ENCODE results near the gene CYSRT1. TPM values are rescaled to one million over a fixed set of nuclear protein-coding genes. Genes with fewer than 3 reads are reported as not detected.

The CYSRT1 gene
- total RNA-seq, 1 experiment from 2014 or later = 1.7 TPM

GRCh38 chr9:137178939-137179630 lies 45.9 kb upstream of the CYSRT1 start:
- H3K36me3 Mint-ChIP-seq (ENCODE audit: insufficient read depth, unreplicated experiment) = peaks cover 47% of the 10 kb centered on the region
- ChIA-PET POLR2A (no interaction called here), CTCF (interaction anchor here (0.6 kb wide), 2 partner anchors 11 to 133 kb away, joined by 3 to 4 read pairs; no protein-coding TSS in a partner anchor)
- H3K9me3 Mint-ChIP-seq (ENCODE audit: unreplicated experiment) = no peaks in the 10 kb centered on the region
- no peaks in the 10 kb centered on the region for H3K27me3 Mint-ChIP-seq (ENCODE audit: insufficient read depth, unreplicated experiment)
- no peak overlapping the region for H3K27ac Mint-ChIP-seq (ENCODE audit: unreplicated experiment)
- peaks cover 1% of the 10 kb centered on the region; the same call in 1 of the 2 replicates for H3K36me3 ChIP-seq (ENCODE audit: control insufficient read depth, insufficient read depth, low read length)
- 0 out of 2 replicates have a peak, but pooled peaks cover 3% of the 10 kb centered on the region for H3K4me1 ChIP-seq
- no peaks in the 10 kb centered on the region for H3K9me3 ChIP-seq
- no peaks in the 10 kb centered on the region for H3K27me3 ChIP-seq (replicated peaks; ENCODE audit: control insufficient read depth, insufficient read depth, low read length)
- intact Hi-C loops (cut with micrococcal nuclease; ENCODE audit: unreplicated experiment) = no loop called here
- H3K4me3 ChIP-seq (ENCODE audit: low read depth, low read length) = no peak overlapping the region
- no peak for TF ChIP-seq CTCF (IDR thresholded peaks at IDR 0.05; ENCODE audit: insufficient read depth in 1 of 2, low read depth in 1 of 2, low read length in 1 of 2, severe bottlenecking in 1 of 2, unreplicated experiment in 1 of 2)
- no peak for DNase-seq
- BruUV-seq (replicated peaks) = no TSS peak
- no peak overlapping the region for H3K4me3 Mint-ChIP-seq (ENCODE audit: unreplicated experiment)
- H3K4me1 Mint-ChIP-seq (ENCODE audit: low read depth, unreplicated experiment) = no peaks in the 10 kb centered on the region

- Mint-ChIP-seq H3K9me3 (ENCODE audit: unreplicated experiment) (no peaks in the 10 kb centered on the region), H3K27me3 (ENCODE audit: insufficient read depth, unreplicated experiment) (no peaks in the 10 kb centered on the region), H3K4me1 (ENCODE audit: low read depth, unreplicated experiment) (no peaks in the 10 kb centered on the region), H3K27ac (ENCODE audit: unreplicated experiment) (no peak overlapping the region), H3K36me3 (ENCODE audit: insufficient read depth, unreplicated experiment) (peaks cover 47% of the 10 kb centered on the region), H3K4me3 (ENCODE audit: unreplicated experiment) (no peak overlapping the region)
- Histone ChIP-seq H3K9me3 (no peaks in the 10 kb centered on the region), H3K4me1 (0 out of 2 replicates have a peak, but pooled peaks cover 3% of the 10 kb centered on the region), H3K27me3 (replicated peaks; ENCODE audit: control insufficient read depth, insufficient read depth, low read length) (no peaks in the 10 kb centered on the region), H3K36me3 (ENCODE audit: control insufficient read depth, insufficient read depth, low read length) (peaks cover 1% of the 10 kb centered on the region; the same call in 1 of the 2 replicates), H3K4me3 (ENCODE audit: low read depth, low read length) (no peak overlapping the region)
- intact Hi-C loops (cut with micrococcal nuclease; ENCODE audit: unreplicated experiment) = no loop called here
- TF ChIP-seq CTCF (IDR thresholded peaks at IDR 0.05; ENCODE audit: insufficient read depth in 1 of 2, low read depth in 1 of 2, low read length in 1 of 2, severe bottlenecking in 1 of 2, unreplicated experiment in 1 of 2) = no peak
- DNase-seq = no peak
- POLR2A ChIA-PET = no interaction called here
- no TSS peak for BruUV-seq (replicated peaks)
- CTCF ChIA-PET = no interaction called here
Measured at GRCh38 chr9:137179761-137180160, 45.2 kb upstream of the CYSRT1 start.

- Mint-ChIP-seq H3K4me1 (ENCODE audit: low read depth, unreplicated experiment) (no peaks in the 10 kb centered on the region), H3K36me3 (ENCODE audit: insufficient read depth, unreplicated experiment) (peaks cover 42% of the 10 kb centered on the region), H3K9me3 (ENCODE audit: unreplicated experiment) (no peaks in the 10 kb centered on the region), H3K4me3 (ENCODE audit: unreplicated experiment) (no peak overlapping the region), H3K27me3 (ENCODE audit: insufficient read depth, unreplicated experiment) (no peaks in the 10 kb centered on the region), H3K27ac (ENCODE audit: unreplicated experiment) (no peak overlapping the region)
- Histone ChIP-seq H3K4me1 (no peaks in the 10 kb centered on the region), H3K4me3 (ENCODE audit: low read depth, low read length) (no peak overlapping the region), H3K36me3 (ENCODE audit: control insufficient read depth, insufficient read depth, low read length) (peaks cover 1% of the 10 kb centered on the region), H3K9me3 (no peaks in the 10 kb centered on the region), H3K27me3 (replicated peaks; ENCODE audit: control insufficient read depth, insufficient read depth, low read length) (no peaks in the 10 kb centered on the region)
- no TSS peak for BruUV-seq (replicated peaks)
- intact Hi-C loops (cut with micrococcal nuclease; ENCODE audit: unreplicated experiment) = no loop called here
- no peak for DNase-seq
- ChIA-PET POLR2A (no interaction called here), CTCF (interaction anchor here (0.6 kb wide), 1 partner anchor 29 kb away, joined by 5 read pairs; no protein-coding TSS in a partner anchor)
- no peak for TF ChIP-seq CTCF (IDR thresholded peaks at IDR 0.05; ENCODE audit: insufficient read depth in 1 of 2, low read depth in 1 of 2, low read length in 1 of 2, severe bottlenecking in 1 of 2, unreplicated experiment in 1 of 2)
Measured at GRCh38 chr9:137180491-137180890, 44.5 kb upstream of the CYSRT1 start.
